SK-N-SH (cell line): ENCODE measurements around the gene LENG8. TPM values are rescaled to one million over a fixed set of nuclear protein-coding genes. Genes with fewer than 3 reads are reported as not detected.
"Not testable (repeated sequence)": the region's sequence is repeated elsewhere in the genome, so short reads cannot be mapped to it uniquely, and the experiment has no call there.

Experiments used
- CTCF ChIA-PET: fragments of 300-600, 350-600 bp; formaldehyde crosslinking; extraction: SDS; loops from one replicate; lab custom pipeline; 2021; lab: Yijun Ruan, JAX
- POLR2A ChIA-PET: fragments of 350-600 bp; sonication (Branson Sonifier 250); formaldehyde crosslinking; extraction: SDS; loops from one replicate; lab custom pipeline; 2020; ENCODE audit warnings: antibody characterized with exemption, inconsistent platforms; lab: Yijun Ruan, JAX
- DNase-seq: peaks from one replicate; pipeline ENCODE4 v3.0.0; 2012
- H2AFZ ChIP-seq: fragments of 200-600 bp; sonication (generic); 2 replicates; pipeline ENCODE4 v1.8.1; 2016; ENCODE audit warnings: antibody characterized with exemption, mild to moderate bottlenecking, low read depth
- H3F3A ChIP-seq: fragments of 200-600 bp; sonication (generic); replicated peaks from 2 replicates; pipeline ENCODE3; 2016; ENCODE audit warnings: antibody characterized with exemption, mild to moderate bottlenecking; ENCODE audit not compliant: insufficient read depth
- H3K27ac ChIP-seq, 2 experiments: fragments of 200-500 bp in 1 of 2; fragments of 200-600 bp in 1 of 2; sonication (Bioruptor generic) in 1 of 2; sonication (generic), shearing (Covaris generic) in 1 of 2; 2 replicates each; pipeline versions ENCODE4 v1.5.1 to v1.6.1; 2014 to 2016; ENCODE audit warnings: low read depth in 2 of 2, inconsistent platforms in 1 of 2, low read length in 1 of 2, mild to moderate bottlenecking in 1 of 2, mixed read lengths in 1 of 2
- H3K27me3 ChIP-seq: fragments of 200-600 bp; sonication (generic), shearing (Covaris generic); 2 replicates; pipeline ENCODE4 v1.6.1; 2016; ENCODE audit warnings: mixed run types; ENCODE audit not compliant: insufficient read depth
- H3K36me3 ChIP-seq, 2 experiments: fragments of 200-500 bp in 1 of 2; fragments of 200-600 bp in 1 of 2; sonication (Bioruptor generic) in 1 of 2; sonication (generic) in 1 of 2; replicated peaks in 1 of 2; 2 replicates each; pipeline versions ENCODE3 to v1.5.1; 2014 to 2016; ENCODE audit warnings: low read length in 1 of 2, mild to moderate bottlenecking in 1 of 2; ENCODE audit not compliant: insufficient read depth in 2 of 2, control insufficient read depth in 1 of 2
- H3K4me1 ChIP-seq, 2 experiments: fragments of 200-500 bp in 1 of 2; fragments of 200-600 bp in 1 of 2; sonication (Bioruptor generic) in 1 of 2; sonication (generic), shearing (Covaris generic) in 1 of 2; 2 replicates each; pipeline versions ENCODE4 v1.5.1 to v1.6.1; 2014 to 2016; ENCODE audit warnings: low read depth in 1 of 2, low read length in 1 of 2, mixed run types in 1 of 2; ENCODE audit not compliant: insufficient read depth in 2 of 2, control insufficient read depth in 1 of 2
- H3K4me2 ChIP-seq: fragments of 200-600 bp; sonication (generic), shearing (Covaris generic); 2 replicates; pipeline ENCODE4 v1.6.1; 2017; ENCODE audit warnings: mixed run types
- H3K4me3 ChIP-seq, 2 experiments: fragments of 200-500 bp in 1 of 2; fragments of 200-600 bp in 1 of 2; sonication (Bioruptor generic) in 1 of 2; sonication (generic), shearing (Covaris generic) in 1 of 2; 2 replicates each; pipeline versions ENCODE4 v1.5.1 to v1.8.1; 2014 to 2016; ENCODE audit warnings: low read depth in 2 of 2, inconsistent platforms in 1 of 2, low read length in 1 of 2, mild to moderate bottlenecking in 1 of 2, mixed read lengths in 1 of 2, moderate library complexity in 1 of 2
- H3K79me2 ChIP-seq: fragments of 200-600 bp; sonication (generic); 2 replicates; pipeline ENCODE4 v1.8.1; 2017; ENCODE audit warnings: mild to moderate bottlenecking; ENCODE audit not compliant: insufficient read depth
- H3K9ac ChIP-seq: fragments of 200-600 bp; sonication (generic); 2 replicates; pipeline ENCODE4 v1.6.1; 2017; ENCODE audit warnings: mixed run types
- H3K9me2 ChIP-seq: fragments of 200-600 bp; sonication (generic); 2 replicates; pipeline ENCODE4 v1.6.1; 2017; ENCODE audit warnings: mixed run types
- H3K9me3 ChIP-seq: fragments of 200-600 bp; sonication (generic); 2 replicates; pipeline ENCODE4 v1.6.1; 2017; ENCODE audit warnings: mixed run types, mild to moderate bottlenecking, moderate library complexity
- H4K20me1 ChIP-seq: fragments of 200-600 bp; sonication (generic); 2 replicates; pipeline ENCODE4 v1.6.1; 2017; ENCODE audit warnings: mild to moderate bottlenecking, mixed run types; ENCODE audit not compliant: insufficient read depth
- CHD2 ChIP-seq: fragments of 150-350 bp; IDR thresholded peaks from 2 replicates; pipeline ENCODE4 v1.6.1; 2018; ENCODE audit warnings: low read length; ENCODE audit not compliant: partially characterized antibody
- EP300 ChIP-seq, 2 experiments: IDR thresholded peaks; 2 replicates each; pipeline versions ENCODE4 v1.4.0 to v1.6.1; 2012; ENCODE audit warnings: borderline replicate concordance in 1 of 2, low read depth in 1 of 2, low read length in 1 of 2
- EZH2phosphoT487 ChIP-seq: fragments of 200-600 bp; sonication (generic); IDR thresholded peaks from 2 replicates; pipeline ENCODE4 v1.6.1; 2017; ENCODE audit warnings: low read depth, mixed run types, mild to moderate bottlenecking, antibody characterized with exemption, moderate library complexity, borderline replicate concordance
- FOXJ3 ChIP-seq: sonication (generic); formaldehyde crosslinking; IDR thresholded peaks from 2 replicates; pipeline ENCODE4 v1.5.1; 2020; ENCODE audit warnings: mild to moderate bottlenecking, missing genetic modification reagents
- GABPA ChIP-seq: IDR thresholded peaks from 2 replicates; pipeline ENCODE4 v1.4.0; 2012; ENCODE audit warnings: low read depth, mild to moderate bottlenecking
- GATA2 ChIP-seq: sonication (generic); formaldehyde crosslinking; IDR thresholded peaks from 2 replicates; pipeline ENCODE4 v1.5.0; 2020; ENCODE audit warnings: mild to moderate bottlenecking, missing genetic modification reagents
- JUND ChIP-seq: IDR thresholded peaks from 2 replicates; pipeline ENCODE4 v1.4.0; 2012
- MXI1 ChIP-seq: IDR thresholded peaks from 2 replicates; pipeline ENCODE4 v1.6.1; 2012; ENCODE audit warnings: mild to moderate bottlenecking, low read depth, low read length, improper control_type of control experiment
- NFIC ChIP-seq: IDR thresholded peaks from 2 replicates; pipeline ENCODE4 v1.4.0; 2012; ENCODE audit warnings: borderline replicate concordance
- POLR2AphosphoS5 ChIP-seq: IDR thresholded peaks from 2 replicates; pipeline ENCODE4 v1.6.1; 2012; ENCODE audit warnings: low read depth, low read length
- RAD21 ChIP-seq: IDR thresholded peaks from 2 replicates; pipeline ENCODE4 v1.6.1; 2012; ENCODE audit warnings: mild to moderate bottlenecking, low read length
- RFX5 ChIP-seq: IDR thresholded peaks from 2 replicates; pipeline ENCODE4 v1.6.1; 2012; ENCODE audit warnings: mild to moderate bottlenecking, improper control_type of control experiment, low read length
- TAF1 ChIP-seq: IDR thresholded peaks from 2 replicates; pipeline ENCODE4 v1.6.1; 2012; ENCODE audit warnings: low read depth, mild to moderate bottlenecking, low read length, moderate library complexity, borderline replicate concordance
- TCF12 ChIP-seq: IDR thresholded peaks from 2 replicates; pipeline ENCODE4 v1.4.0; 2012
- TEAD4 ChIP-seq: IDR thresholded peaks from 2 replicates; pipeline ENCODE4 v1.4.0; 2012; ENCODE audit warnings: mild to moderate bottlenecking, borderline replicate concordance; ENCODE audit not compliant: insufficient read depth
- YY1 ChIP-seq: IDR thresholded peaks from 2 replicates; pipeline ENCODE4 v1.4.0; 2012; ENCODE audit warnings: low read depth, mild to moderate bottlenecking
- WGBS: methylation state at CpG from one replicate; pipeline ENCODE4 v1.1.6; 2017; ENCODE audit warnings: low lambda C conversion rate; 5-methylcytosine and 5-hydroxymethylcytosine counted together
- polyA plus RNA-seq, 3 experiments: library from polyadenylated mRNA; depleted of rRNA; stranded (reverse); fragments of >200 nt; gene quantifications; 2 replicates each; pipeline ENCODE4 v1.2.3, GENCODE V29; 2012
- TF ChIP-seq, protein P1 (sequence below): fragments of 150-350 bp; IDR thresholded peaks from 2 replicates; pipeline ENCODE4 v1.6.1; 2016; ENCODE audit warnings: mild to moderate bottlenecking, low read depth, low read length
- TF ChIP-seq, protein P2 (sequence below): IDR thresholded peaks from 2 replicates; pipeline ENCODE4 v1.4.0; 2012; ENCODE audit warnings: low read depth, borderline replicate concordance

The LENG8 gene
- polyA plus RNA-seq, 1 of the 3 experiments (the other 2 are of a cell fraction), result 84.0 TPM

GRCh38 chr19:54489766-54490165, 40.8 kb downstream of the LENG8 start (continued):
- TF ChIP-seq EP300 (IDR thresholded peaks at IDR 0.05; ENCODE audit: borderline replicate concordance in 1 of 2, low read depth in 1 of 2, low read length in 1 of 2) (no peak), TEAD4 (no peak)
- TF ChIP-seq, protein P1, sequence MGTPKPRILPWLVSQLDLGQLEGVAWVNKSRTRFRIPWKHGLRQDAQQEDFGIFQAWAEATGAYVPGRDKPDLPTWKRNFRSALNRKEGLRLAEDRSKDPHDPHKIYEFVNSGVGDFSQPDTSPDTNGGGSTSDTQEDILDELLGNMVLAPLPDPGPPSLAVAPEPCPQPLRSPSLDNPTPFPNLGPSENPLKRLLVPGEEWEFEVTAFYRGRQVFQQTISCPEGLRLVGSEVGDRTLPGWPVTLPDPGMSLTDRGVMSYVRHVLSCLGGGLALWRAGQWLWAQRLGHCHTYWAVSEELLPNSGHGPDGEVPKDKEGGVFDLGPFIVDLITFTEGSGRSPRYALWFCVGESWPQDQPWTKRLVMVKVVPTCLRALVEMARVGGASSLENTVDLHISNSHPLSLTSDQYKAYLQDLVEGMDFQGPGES, result no peak
- TF ChIP-seq, all 33 proteins: peak for 0

GRCh38 chr19:54492568-54492967, 43.6 kb downstream of the LENG8 start:
- 2% methylated on average over 13 of the region's 18 CpGs for WGBS
- no peak overlapping the region for H3K4me3 ChIP-seq
- H3K27ac ChIP-seq, result no peak overlapping the region
- no peak overlapping the region for H3K9ac ChIP-seq
- no peaks in the 10 kb centered on the region for H4K20me1 ChIP-seq
- H3K79me2 ChIP-seq, result no peaks in the 10 kb centered on the region
- POLR2A ChIA-PET, result no interaction called here
- no peaks in the 10 kb centered on the region for H3K4me1 ChIP-seq
- no peak overlapping the region for H2AFZ ChIP-seq
- H3K27me3 ChIP-seq, result peaks cover 79% of the 10 kb centered on the region
- no peak overlapping the region for H3K4me2 ChIP-seq
- H3F3A ChIP-seq, result no peaks in the 10 kb centered on the region
- CTCF ChIA-PET, result interaction anchor here (1.3 kb wide), 1 partner anchor 12 kb away, joined by 4 read pairs; no protein-coding TSS in a partner anchor
- H3K36me3 ChIP-seq, result no peaks in the 10 kb centered on the region
- DNase-seq, result no peak
- H3K9me2 ChIP-seq, result no peaks in the 10 kb centered on the region
- TF ChIP-seq RAD21 (no peak), JUND (no peak), EZH2phosphoT487 (no peak), GABPA (no peak), YY1 (no peak), CHD2 (no peak), EP300 (IDR thresholded peaks at IDR 0.05; ENCODE audit: borderline replicate concordance in 1 of 2, low read depth in 1 of 2, low read length in 1 of 2) (no peak), RFX5 (no peak), TCF12 (no peak), GATA2 (CRISPR knock-in tag) (no peak), NFIC (no peak), FOXJ3 (CRISPR knock-in tag) (no peak), TAF1 (no peak), MXI1 (no peak), POLR2AphosphoS5 (no peak)
- TF ChIP-seq, protein P1, result no peak
- TF ChIP-seq, protein P2, sequence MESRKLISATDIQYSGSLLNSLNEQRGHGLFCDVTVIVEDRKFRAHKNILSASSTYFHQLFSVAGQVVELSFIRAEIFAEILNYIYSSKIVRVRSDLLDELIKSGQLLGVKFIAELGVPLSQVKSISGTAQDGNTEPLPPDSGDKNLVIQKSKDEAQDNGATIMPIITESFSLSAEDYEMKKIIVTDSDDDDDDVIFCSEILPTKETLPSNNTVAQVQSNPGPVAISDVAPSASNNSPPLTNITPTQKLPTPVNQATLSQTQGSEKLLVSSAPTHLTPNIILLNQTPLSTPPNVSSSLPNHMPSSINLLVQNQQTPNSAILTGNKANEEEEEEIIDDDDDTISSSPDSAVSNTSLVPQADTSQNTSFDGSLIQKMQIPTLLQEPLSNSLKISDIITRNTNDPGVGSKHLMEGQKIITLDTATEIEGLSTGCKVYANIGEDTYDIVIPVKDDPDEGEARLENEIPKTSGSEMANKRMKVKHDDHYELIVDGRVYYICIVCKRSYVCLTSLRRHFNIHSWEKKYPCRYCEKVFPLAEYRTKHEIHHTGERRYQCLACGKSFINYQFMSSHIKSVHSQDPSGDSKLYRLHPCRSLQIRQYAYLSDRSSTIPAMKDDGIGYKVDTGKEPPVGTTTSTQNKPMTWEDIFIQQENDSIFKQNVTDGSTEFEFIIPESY, result no peak
- H3K9me3 ChIP-seq, result no peaks in the 10 kb centered on the region

DNA sequence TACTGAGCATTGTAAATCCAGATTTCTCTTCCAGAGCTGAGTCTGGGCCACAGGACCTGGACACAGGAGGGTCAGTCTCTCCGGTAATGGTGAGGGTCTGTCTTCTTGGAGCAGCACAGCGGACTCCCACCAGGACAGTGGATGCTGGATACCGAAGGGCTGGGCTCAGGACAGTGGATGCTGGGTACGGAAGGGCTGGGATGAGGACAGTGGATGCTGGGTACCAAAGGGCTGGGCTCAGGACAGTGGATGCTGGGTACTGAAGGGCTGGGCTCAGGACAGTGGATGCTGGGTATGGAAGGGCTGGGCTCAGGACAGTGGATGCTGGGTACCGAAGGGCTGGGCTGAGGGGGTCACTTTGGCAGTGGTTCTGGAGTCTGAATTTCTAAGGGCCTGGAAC, 44.1 kb downstream of the LENG8 start:
- POLR2A ChIA-PET, H3K4me1 ChIP-seq, H3K79me2 ChIP-seq, H3K9ac ChIP-seq, H3K27ac ChIP-seq, H4K20me1 ChIP-seq, H3K4me2 ChIP-seq, H3K9me2 ChIP-seq, H3K4me3 ChIP-seq, H3K36me3 ChIP-seq, H2AFZ ChIP-seq, H3F3A ChIP-seq, H3K9me3 ChIP-seq, DNase-seq: not testable (repeated sequence)
- H3K27me3 ChIP-seq, result peaks cover 79% of the 10 kb centered on the region
- CTCF ChIA-PET, result interaction anchor here (1.3 kb wide), 1 partner anchor 12 kb away, joined by 4 read pairs; no protein-coding TSS in a partner anchor
- WGBS, result 3% methylated on average over 4 of the region's 5 CpGs
